Measurements from ENCODE around the gene SCYL2.

DNA sequence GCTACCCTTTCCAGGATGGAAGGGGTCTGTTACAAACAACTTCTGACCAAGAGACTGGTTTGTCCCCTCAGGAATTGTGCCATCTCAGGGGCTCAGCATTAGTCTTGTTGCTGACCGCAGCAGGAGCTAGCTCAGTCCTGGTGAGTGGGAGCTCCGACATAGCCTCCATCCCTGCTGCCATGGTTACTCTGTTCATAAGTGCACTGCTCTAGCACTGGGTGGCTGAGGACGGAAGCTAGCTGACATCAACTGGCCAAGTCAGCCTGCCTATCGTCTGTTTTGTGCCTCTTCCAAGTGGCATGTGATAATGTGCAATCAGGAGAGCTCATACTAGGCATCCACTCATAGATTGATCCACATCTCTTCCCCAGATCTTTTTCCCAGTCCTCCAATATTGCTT is 97.3 kb downstream of the SCYL2 start:
- no peak for TF ChIP-seq EP300 (IDR thresholded peaks at IDR 0.05)
- TF ChIP-seq, protein P1, sequence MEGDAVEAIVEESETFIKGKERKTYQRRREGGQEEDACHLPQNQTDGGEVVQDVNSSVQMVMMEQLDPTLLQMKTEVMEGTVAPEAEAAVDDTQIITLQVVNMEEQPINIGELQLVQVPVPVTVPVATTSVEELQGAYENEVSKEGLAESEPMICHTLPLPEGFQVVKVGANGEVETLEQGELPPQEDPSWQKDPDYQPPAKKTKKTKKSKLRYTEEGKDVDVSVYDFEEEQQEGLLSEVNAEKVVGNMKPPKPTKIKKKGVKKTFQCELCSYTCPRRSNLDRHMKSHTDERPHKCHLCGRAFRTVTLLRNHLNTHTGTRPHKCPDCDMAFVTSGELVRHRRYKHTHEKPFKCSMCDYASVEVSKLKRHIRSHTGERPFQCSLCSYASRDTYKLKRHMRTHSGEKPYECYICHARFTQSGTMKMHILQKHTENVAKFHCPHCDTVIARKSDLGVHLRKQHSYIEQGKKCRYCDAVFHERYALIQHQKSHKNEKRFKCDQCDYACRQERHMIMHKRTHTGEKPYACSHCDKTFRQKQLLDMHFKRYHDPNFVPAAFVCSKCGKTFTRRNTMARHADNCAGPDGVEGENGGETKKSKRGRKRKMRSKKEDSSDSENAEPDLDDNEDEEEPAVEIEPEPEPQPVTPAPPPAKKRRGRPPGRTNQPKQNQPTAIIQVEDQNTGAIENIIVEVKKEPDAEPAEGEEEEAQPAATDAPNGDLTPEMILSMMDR (IDR thresholded peaks at IDR 0.05) = no peak
- no peak for TF ChIP-seq POLR2AphosphoS5 (IDR thresholded peaks at IDR 0.05)
- no peak for TF ChIP-seq POLR2A (IDR thresholded peaks at IDR 0.05)

Measured in gastroesophageal sphincter (tissue), 3 donors.